H9 (cell line): Measurements from ENCODE around the gene ZNF614. TPM values are rescaled to one million over a fixed set of nuclear protein-coding genes. Genes with fewer than 3 reads are reported as not detected.

ENCODE experiments used
- DNase-seq: peaks from one replicate; pipeline ENCODE4 v3.0.0-alpha.2; 2017
- H2AFZ ChIP-seq: one replicate; pipeline ENCODE4 v1.6.1; 2013; ENCODE audit warnings: mild to moderate bottlenecking, low read length, control low read depth, moderate library complexity
- H2AK5ac ChIP-seq: 2 replicates; pipeline ENCODE4 v1.6.1; 2013; ENCODE audit warnings: low read length, control low read depth, mixed read lengths; ENCODE audit not compliant: insufficient read length
- H2BK120ac ChIP-seq: one replicate; pipeline ENCODE4 v1.6.1; 2013; ENCODE audit warnings: low read depth, mild to moderate bottlenecking, low read length, control low read depth, inconsistent platforms; ENCODE audit not compliant: poor library complexity, severe bottlenecking
- H2BK12ac ChIP-seq: 2 replicates; pipeline ENCODE4 v1.6.1; 2013; ENCODE audit warnings: low read length, control low read depth, mixed read lengths, low read depth; ENCODE audit not compliant: insufficient read length
- H2BK15ac ChIP-seq: 2 replicates; pipeline ENCODE4 v1.6.1; 2013; ENCODE audit warnings: low read depth, low read length, control low read depth
- H2BK20ac ChIP-seq: one replicate; pipeline ENCODE4 v1.6.1; 2013; ENCODE audit warnings: low read depth, mild to moderate bottlenecking, low read length, control low read depth, inconsistent platforms; ENCODE audit not compliant: poor library complexity, severe bottlenecking
- H2BK5ac ChIP-seq: 2 replicates; pipeline ENCODE4 v1.6.1; 2013; ENCODE audit warnings: low read length, control low read depth, mixed read lengths; ENCODE audit not compliant: insufficient read length
- H3K14ac ChIP-seq: 2 replicates; pipeline ENCODE4 v1.6.1; 2013; ENCODE audit warnings: low read length, control low read depth; ENCODE audit not compliant: insufficient read depth
- H3K18ac ChIP-seq: 2 replicates; pipeline ENCODE4 v1.6.1; 2013; ENCODE audit warnings: low read depth, mild to moderate bottlenecking, mixed read lengths, low read length, control low read depth; ENCODE audit not compliant: insufficient read length
- H3K23ac ChIP-seq: 2 replicates; pipeline ENCODE4 v1.6.1; 2013; ENCODE audit warnings: low read length, control low read depth, mixed read lengths, low read depth; ENCODE audit not compliant: insufficient read length
- H3K23me2 ChIP-seq: 2 replicates; pipeline ENCODE4 v1.6.1; 2013; ENCODE audit warnings: low read depth, mild to moderate bottlenecking, mixed read lengths, low read length, control low read depth; ENCODE audit not compliant: insufficient read length, poor library complexity, severe bottlenecking
- H3K27ac ChIP-seq: 2 replicates; pipeline ENCODE4 v1.5.1; 2013; ENCODE audit warnings: low read length, control low read depth, mixed read lengths, low read depth; ENCODE audit not compliant: insufficient read length
- H3K27me3 ChIP-seq: 2 replicates; pipeline ENCODE4 v1.6.1; 2013; ENCODE audit warnings: low read length, control low read depth, inconsistent platforms; ENCODE audit not compliant: insufficient read depth
- H3K4ac ChIP-seq: 2 replicates; pipeline ENCODE4 v1.6.1; 2013; ENCODE audit warnings: low read depth, mild to moderate bottlenecking, control low read depth, inconsistent platforms, low read length, moderate library complexity
- H3K4me1 ChIP-seq: 2 replicates; pipeline ENCODE4 v1.6.1; 2013; ENCODE audit warnings: low read length, control low read depth, inconsistent platforms; ENCODE audit not compliant: insufficient read depth
- H3K4me2 ChIP-seq: 2 replicates; pipeline ENCODE4 v1.6.1; 2013; ENCODE audit warnings: low read length, control low read depth, mixed read lengths; ENCODE audit not compliant: insufficient read length, insufficient read depth
- H3K56ac ChIP-seq: 2 replicates; pipeline ENCODE4 v1.6.1; 2013; ENCODE audit warnings: low read depth, mild to moderate bottlenecking, mixed read lengths, low read length, control low read depth; ENCODE audit not compliant: insufficient read length
- H3K79me1 ChIP-seq: 2 replicates; pipeline ENCODE4 v1.6.1; 2013; ENCODE audit warnings: low read depth, mild to moderate bottlenecking, moderate library complexity, low read length, control low read depth, inconsistent platforms; ENCODE audit not compliant: insufficient read depth, poor library complexity, severe bottlenecking
- H3K79me2 ChIP-seq: 2 replicates; pipeline ENCODE4 v1.6.1; 2013; ENCODE audit warnings: low read length, control low read depth, inconsistent platforms; ENCODE audit not compliant: insufficient read depth
- H3K9ac ChIP-seq: 2 replicates; pipeline ENCODE4 v1.6.1; 2013; ENCODE audit warnings: low read length, control low read depth, mixed read lengths; ENCODE audit not compliant: insufficient read length; ENCODE audit errors: extremely low read depth
- H3K9me3 ChIP-seq: one replicate; pipeline ENCODE4 v1.6.1; 2013; ENCODE audit warnings: low read depth, low read length, inconsistent platforms; ENCODE audit not compliant: control insufficient read depth
- H3T11ph ChIP-seq: one replicate; pipeline ENCODE4 v1.6.1; 2013; ENCODE audit warnings: mild to moderate bottlenecking, low read length, control low read depth, inconsistent platforms
- H4K20me1 ChIP-seq: one replicate; pipeline ENCODE4 v1.6.1; 2013; ENCODE audit not compliant: control insufficient read depth, insufficient read length, insufficient read depth
- H4K5ac ChIP-seq: 2 replicates; pipeline ENCODE4 v1.6.1; 2013; ENCODE audit warnings: low read depth, mild to moderate bottlenecking, mixed read lengths, low read length, control low read depth; ENCODE audit not compliant: insufficient read length
- H4K8ac ChIP-seq: replicated peaks from 2 replicates; pipeline ENCODE4 v1.6.1; 2013; ENCODE audit warnings: low read length, control low read depth, mixed read lengths, low read depth; ENCODE audit not compliant: insufficient read length
- H4K91ac ChIP-seq: 2 replicates; pipeline ENCODE4 v1.6.1; 2013; ENCODE audit warnings: low read depth, mild to moderate bottlenecking, moderate library complexity, mixed read lengths, low read length, control low read depth; ENCODE audit not compliant: insufficient read length
- H3K27ac Mint-ChIP-seq, 3 experiments: 2 replicates in 2 of 3; 3 replicates in 1 of 3; pipeline ENCODE4 v1.8.0; 2020 to 2021; ENCODE audit warnings: mixed read lengths in 3 of 3, mild to moderate bottlenecking in 1 of 3, moderate library complexity in 1 of 3
- H3K27me3 Mint-ChIP-seq: 2 replicates; pipeline ENCODE4 v1.8.0; 2021; ENCODE audit warnings: low read depth, mild to moderate bottlenecking, moderate library complexity, mixed read lengths
- H3K36me3 Mint-ChIP-seq, 3 experiments: 2 replicates in 2 of 3; 3 replicates in 1 of 3; pipeline ENCODE4 v1.8.0; 2020 to 2021; ENCODE audit warnings: low read depth in 3 of 3, mixed read lengths in 3 of 3; ENCODE audit not compliant: insufficient read depth in 1 of 3
- H3K4me1 Mint-ChIP-seq, 2 experiments: 2 replicates each; pipeline ENCODE4 v1.8.0; 2020; ENCODE audit warnings: mixed read lengths in 2 of 2
- H3K4me3 Mint-ChIP-seq, 2 experiments: 2 replicates in 1 of 2; 3 replicates in 1 of 2; pipeline ENCODE4 v1.8.0; 2020 to 2021; ENCODE audit warnings: mild to moderate bottlenecking in 2 of 2, mixed read lengths in 2 of 2, moderate library complexity in 1 of 2
- H3K9me3 Mint-ChIP-seq, 2 experiments: 2 replicates in 1 of 2; 3 replicates in 1 of 2; pipeline ENCODE4 v1.8.0; 2020; ENCODE audit warnings: mild to moderate bottlenecking in 2 of 2, mixed read lengths in 2 of 2, moderate library complexity in 1 of 2
- WGBS: extraction: QIAGEN DNeasy Blood & Tissue Kit; methylation state at CpG from one replicate; pipeline ENCODE4 v1.1.7; 2013; ENCODE audit warnings: missing lambda C conversion rate, low lambda C conversion rate, mixed read lengths; ENCODE audit not compliant: insufficient read length; ENCODE audit errors: extremely low coverage; 5-methylcytosine and 5-hydroxymethylcytosine counted together
- total RNA-seq: library from RNA; stranded (reverse); gene quantifications from 2 replicates; pipeline ENCODE4 v1.2.1, GENCODE V29; 2021
- TF ChIP-seq, protein P1 (sequence below): fragments of 200-600 bp; sonication (generic); conservative IDR thresholded peaks from 3 replicates; pipeline ENCODE4 v1.8.0; 2021; ENCODE audit warnings: antibody characterized with exemption, mild to moderate bottlenecking

The ZNF614 gene
- total RNA-seq, 1 experiment from 2014 or later = 23.1 TPM

DNA sequence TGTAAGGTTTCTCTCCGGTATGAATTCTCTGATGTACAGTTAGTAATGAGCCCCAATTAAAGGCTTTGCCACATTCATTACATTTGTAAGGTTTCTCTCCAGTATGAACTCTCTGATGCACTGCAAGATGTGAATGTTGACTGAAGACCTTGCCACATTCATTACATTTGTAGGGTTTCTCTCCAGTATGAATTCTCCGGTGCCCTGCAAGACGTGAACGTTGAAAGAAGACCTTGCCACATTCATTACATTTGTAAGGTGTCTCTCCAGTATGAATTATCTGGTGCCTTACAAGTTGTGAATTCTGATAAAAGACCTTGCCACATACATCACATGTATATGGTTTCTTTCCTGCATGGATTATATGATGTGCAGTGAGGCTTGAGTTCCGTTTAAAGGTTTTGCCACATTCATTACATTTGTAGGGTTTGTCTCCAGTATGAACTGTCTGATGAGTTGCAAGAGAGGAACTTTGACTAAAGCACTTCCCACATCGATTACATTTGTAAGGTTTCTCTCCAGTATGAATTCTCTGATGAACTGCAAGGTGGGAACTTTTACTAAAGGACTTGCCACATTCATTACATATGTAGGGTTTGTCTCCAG, 38.2 kb upstream of the ZNF614 start:
- Histone ChIP-seq H3K14ac (no peak overlapping the region), H3K4ac (no peak overlapping the region), H4K5ac (no peak overlapping the region), H2BK20ac (no peak overlapping the region), H3T11ph (no peak overlapping the region), H3K9ac (no peak overlapping the region), H3K4me1 (no peaks in the 10 kb centered on the region), H2AFZ (no peak overlapping the region), H3K18ac (no peak overlapping the region), H3K23me2 (no peaks in the 10 kb centered on the region), H3K4me2 (no peak overlapping the region), H3K27ac (no peak overlapping the region), H2BK5ac (no peak overlapping the region), H3K79me2 (no peaks in the 10 kb centered on the region), H4K8ac (no peak overlapping the region), H3K27me3 (no peaks in the 10 kb centered on the region), H2BK12ac (no peak overlapping the region), H4K91ac (no peak overlapping the region), H3K9me3 (peaks cover 79% of the 10 kb centered on the region), H3K56ac (no peak overlapping the region), H4K20me1 (no peaks in the 10 kb centered on the region), H3K23ac (no peak overlapping the region), H2BK15ac (no peak overlapping the region), H3K79me1 (no peaks in the 10 kb centered on the region), H2BK120ac (no peak overlapping the region), H2AK5ac (no peak overlapping the region)
- no peak for DNase-seq
- no peaks in the 10 kb centered on the region; the same call in 1 of the 2 replicates for H3K27me3 Mint-ChIP-seq
- WGBS = no CpG with 5 or more reads among the region's 6 CpGs
- peaks cover 88 to 95% of the 10 kb centered on the region in 2 experiments for H3K9me3 Mint-ChIP-seq
- H3K4me1 Mint-ChIP-seq = no peaks in the 10 kb centered on the region
- H3K4me3 Mint-ChIP-seq = no peak overlapping the region
- peaks cover 85 to 96% (median 91%) of the 10 kb centered on the region in 3 experiments for H3K36me3 Mint-ChIP-seq
- no peak overlapping the region for H3K27ac Mint-ChIP-seq
- TF ChIP-seq, protein P1, sequence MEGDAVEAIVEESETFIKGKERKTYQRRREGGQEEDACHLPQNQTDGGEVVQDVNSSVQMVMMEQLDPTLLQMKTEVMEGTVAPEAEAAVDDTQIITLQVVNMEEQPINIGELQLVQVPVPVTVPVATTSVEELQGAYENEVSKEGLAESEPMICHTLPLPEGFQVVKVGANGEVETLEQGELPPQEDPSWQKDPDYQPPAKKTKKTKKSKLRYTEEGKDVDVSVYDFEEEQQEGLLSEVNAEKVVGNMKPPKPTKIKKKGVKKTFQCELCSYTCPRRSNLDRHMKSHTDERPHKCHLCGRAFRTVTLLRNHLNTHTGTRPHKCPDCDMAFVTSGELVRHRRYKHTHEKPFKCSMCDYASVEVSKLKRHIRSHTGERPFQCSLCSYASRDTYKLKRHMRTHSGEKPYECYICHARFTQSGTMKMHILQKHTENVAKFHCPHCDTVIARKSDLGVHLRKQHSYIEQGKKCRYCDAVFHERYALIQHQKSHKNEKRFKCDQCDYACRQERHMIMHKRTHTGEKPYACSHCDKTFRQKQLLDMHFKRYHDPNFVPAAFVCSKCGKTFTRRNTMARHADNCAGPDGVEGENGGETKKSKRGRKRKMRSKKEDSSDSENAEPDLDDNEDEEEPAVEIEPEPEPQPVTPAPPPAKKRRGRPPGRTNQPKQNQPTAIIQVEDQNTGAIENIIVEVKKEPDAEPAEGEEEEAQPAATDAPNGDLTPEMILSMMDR = no peak
